Measurements from ENCODE around the gene GTF2B. TPM values are rescaled to one million over a fixed set of nuclear protein-coding genes. Genes with fewer than 3 reads are reported as not detected.
"Not testable (repeated sequence)": the region's sequence is repeated elsewhere in the genome, so short reads cannot be mapped to it uniquely, and the experiment has no call there.

GTF2B gene
- total and polyA plus RNA-seq, 2 donors from 2014 or later: 24.3 to 33.0 TPM

DNA sequence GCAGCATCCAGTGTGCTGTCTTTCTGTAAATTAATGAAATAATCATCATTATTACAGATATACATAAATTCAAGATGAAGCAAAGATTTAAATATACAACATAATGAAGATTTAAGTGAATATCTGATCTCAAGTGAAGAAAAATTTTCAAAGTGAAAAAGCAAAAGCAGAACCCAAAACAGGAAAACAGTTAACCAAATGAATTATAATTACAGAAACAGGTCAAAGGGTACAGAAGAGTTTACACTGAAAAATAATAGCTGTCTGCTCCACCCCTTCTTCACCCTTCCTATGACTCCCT is 44.8 kb upstream of the GTF2B start:
- DNase-seq (no peak), FAIRE-seq (no peak)
- peaks cover 10 to 30% (median 15%) of the 10 kb centered on the region in 3 donors for H3K36me3 ChIP-seq (ENCODE audit: control insufficient read depth in 2 of 3, insufficient read depth in 3 of 3, low read length in 3 of 3)

DNA sequence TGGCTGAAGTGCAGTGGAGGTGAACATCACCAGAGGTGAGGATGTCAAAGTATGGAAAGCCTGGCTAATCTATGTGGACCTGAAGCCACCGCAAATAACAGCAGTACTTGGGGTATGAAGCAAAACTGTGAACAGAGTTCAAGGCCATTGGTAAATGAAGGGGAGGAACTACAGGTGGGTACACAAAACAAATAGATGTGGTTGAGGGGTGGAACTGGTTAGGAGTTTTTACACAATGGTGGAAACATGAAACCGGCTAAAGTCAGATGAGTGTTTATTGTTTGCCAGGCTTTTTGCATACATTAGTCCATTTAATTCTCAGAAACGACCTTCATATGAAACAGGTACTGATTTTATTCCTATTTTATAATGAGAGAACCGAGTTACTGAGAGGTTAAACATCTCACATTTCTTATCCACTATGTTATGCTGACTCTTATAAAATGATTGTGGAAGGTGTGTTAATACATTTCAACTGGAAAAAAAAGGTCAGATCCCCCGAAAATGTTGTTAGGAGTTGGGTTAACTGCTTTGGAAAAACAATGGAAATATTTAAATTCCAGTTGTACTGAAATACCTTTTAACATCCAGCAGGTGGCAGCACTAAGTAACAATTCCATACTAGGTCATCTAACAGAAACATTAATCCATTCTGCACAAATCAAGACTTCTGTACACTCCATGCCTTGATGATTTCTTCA is 44.3 kb upstream of the GTF2B start:
- H3K36me3 ChIP-seq (ENCODE audit: control insufficient read depth in 2 of 3, insufficient read depth in 3 of 3, low read length in 3 of 3): peaks cover 10 to 30% (median 14%) of the 10 kb centered on the region in 3 donors

More for the DNA sequence above, 44.8 kb upstream of the GTF2B start:
- no peaks in the 10 kb centered on the region for H3K9me3 ChIP-seq (ENCODE audit: control insufficient read depth in 2 of 3, insufficient read depth in 1 of 3, low read length in 3 of 3)
- no peaks in the 10 kb centered on the region for H3K4me1 ChIP-seq (ENCODE audit: control insufficient read depth in 2 of 3, insufficient read depth in 2 of 3, low read depth in 1 of 3, low read length in 3 of 3)
- H3K9ac ChIP-seq (ENCODE audit: low read length in 3 of 3): no peak overlapping the region
- intact Hi-C loops (cut with DNase I): no loop called here
- H3K4me3 ChIP-seq (ENCODE audit: low read length in 3 of 3): no peak overlapping the region
- TF ChIP-seq, protein P1, sequence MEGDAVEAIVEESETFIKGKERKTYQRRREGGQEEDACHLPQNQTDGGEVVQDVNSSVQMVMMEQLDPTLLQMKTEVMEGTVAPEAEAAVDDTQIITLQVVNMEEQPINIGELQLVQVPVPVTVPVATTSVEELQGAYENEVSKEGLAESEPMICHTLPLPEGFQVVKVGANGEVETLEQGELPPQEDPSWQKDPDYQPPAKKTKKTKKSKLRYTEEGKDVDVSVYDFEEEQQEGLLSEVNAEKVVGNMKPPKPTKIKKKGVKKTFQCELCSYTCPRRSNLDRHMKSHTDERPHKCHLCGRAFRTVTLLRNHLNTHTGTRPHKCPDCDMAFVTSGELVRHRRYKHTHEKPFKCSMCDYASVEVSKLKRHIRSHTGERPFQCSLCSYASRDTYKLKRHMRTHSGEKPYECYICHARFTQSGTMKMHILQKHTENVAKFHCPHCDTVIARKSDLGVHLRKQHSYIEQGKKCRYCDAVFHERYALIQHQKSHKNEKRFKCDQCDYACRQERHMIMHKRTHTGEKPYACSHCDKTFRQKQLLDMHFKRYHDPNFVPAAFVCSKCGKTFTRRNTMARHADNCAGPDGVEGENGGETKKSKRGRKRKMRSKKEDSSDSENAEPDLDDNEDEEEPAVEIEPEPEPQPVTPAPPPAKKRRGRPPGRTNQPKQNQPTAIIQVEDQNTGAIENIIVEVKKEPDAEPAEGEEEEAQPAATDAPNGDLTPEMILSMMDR (IDR thresholded peaks at IDR 0.05; ENCODE audit: borderline replicate concordance, extremely low read depth, insufficient read depth): no peak
- no peaks in the 10 kb centered on the region for H3K27me3 ChIP-seq (ENCODE audit: control insufficient read depth, insufficient read depth, low read length)
- H3K27ac ChIP-seq (ENCODE audit: low read depth in 2 of 2, low read length in 2 of 2): no peak overlapping the region

DNA sequence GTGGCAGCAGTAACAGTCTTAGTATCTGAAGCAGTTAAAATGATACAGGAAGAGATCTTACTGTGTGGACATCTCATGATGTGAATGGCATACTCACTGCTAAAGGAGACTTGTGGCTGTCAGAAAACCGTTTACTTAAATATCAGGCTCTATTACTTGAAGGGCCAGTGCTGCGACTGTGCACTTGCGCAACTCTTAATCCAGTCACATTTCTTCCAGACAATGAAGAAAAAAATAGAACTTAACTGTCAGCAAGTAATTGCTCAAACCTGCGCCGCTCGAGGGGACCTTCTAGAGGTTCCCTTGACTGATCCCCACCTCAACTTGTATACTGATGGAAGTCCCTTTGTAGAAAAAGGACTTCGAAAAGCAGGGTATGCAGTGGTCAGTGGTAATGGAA is 38.8 kb upstream of the GTF2B start:
- H3K9me3 ChIP-seq (ENCODE audit: control insufficient read depth in 2 of 3, insufficient read depth in 1 of 3, low read length in 3 of 3); FAIRE-seq; H3K27me3 ChIP-seq (ENCODE audit: control insufficient read depth, insufficient read depth, low read length); H3K4me1 ChIP-seq (ENCODE audit: control insufficient read depth in 2 of 3, insufficient read depth in 2 of 3, low read depth in 1 of 3, low read length in 3 of 3); H3K27ac ChIP-seq (ENCODE audit: low read depth in 2 of 2, low read length in 2 of 2); H3K9ac ChIP-seq (ENCODE audit: low read length in 3 of 3); DNase-seq; intact Hi-C loops (cut with DNase I); H3K4me3 ChIP-seq (ENCODE audit: low read length in 3 of 3): not testable (repeated sequence)
- H3K36me3 ChIP-seq (ENCODE audit: control insufficient read depth in 2 of 3, insufficient read depth in 3 of 3, low read length in 3 of 3): peaks cover 4 to 12% (median 8%) of the 10 kb centered on the region in 3 donors

More for the DNA sequence above, 44.3 kb upstream of the GTF2B start:
- Histone ChIP-seq H3K27me3 (ENCODE audit: control insufficient read depth, insufficient read depth, low read length) (no peaks in the 10 kb centered on the region), H3K27ac (ENCODE audit: low read depth in 2 of 2, low read length in 2 of 2) (no peak overlapping the region), H3K4me3 (ENCODE audit: low read length in 3 of 3) (no peak overlapping the region), H3K9ac (ENCODE audit: low read length in 3 of 3) (no peak overlapping the region), H3K4me1 (ENCODE audit: control insufficient read depth in 2 of 3, insufficient read depth in 2 of 3, low read depth in 1 of 3, low read length in 3 of 3) (no peaks in the 10 kb centered on the region), H3K9me3 (ENCODE audit: control insufficient read depth in 2 of 3, insufficient read depth in 1 of 3, low read length in 3 of 3) (no peaks in the 10 kb centered on the region)
- TF ChIP-seq, protein P1 (IDR thresholded peaks at IDR 0.05; ENCODE audit: borderline replicate concordance, extremely low read depth, insufficient read depth): peak; percentile 49
- peak in 2 of 5 donors; percentile 22 to 45 for DNase-seq
- intact Hi-C loops (cut with DNase I): no loop called here
- FAIRE-seq: peak; percentile 83

DNA sequence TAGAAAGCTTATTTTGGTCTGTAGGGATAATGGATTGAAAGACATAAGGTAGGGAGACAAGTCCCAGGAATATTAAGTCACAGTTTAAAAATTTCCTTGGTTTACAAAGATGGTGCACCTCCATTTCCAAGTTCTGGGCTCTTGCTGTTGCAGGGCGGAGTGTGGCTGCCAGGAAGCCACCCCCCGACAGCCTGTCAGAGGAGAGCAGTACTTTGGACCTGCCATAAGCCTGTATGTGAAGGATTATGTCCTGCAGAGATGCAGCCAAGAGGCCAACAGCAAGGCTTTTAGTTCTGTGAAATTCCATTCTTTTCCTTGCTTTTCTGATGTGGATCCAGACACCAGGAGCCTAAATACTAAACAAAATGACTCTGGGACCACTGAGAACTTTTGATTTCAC is 31.9 kb upstream of the GTF2B start:
- H3K36me3 ChIP-seq (ENCODE audit: control insufficient read depth in 2 of 3, insufficient read depth in 3 of 3, low read length in 3 of 3): peaks cover 0 to 21% (median 2%) of the 10 kb centered on the region in 3 donors
- no peak overlapping the region for H3K9ac ChIP-seq (ENCODE audit: low read length in 3 of 3)
- FAIRE-seq (no peak), DNase-seq (no peak)
- TF ChIP-seq, protein P1 (IDR thresholded peaks at IDR 0.05; ENCODE audit: borderline replicate concordance, extremely low read depth, insufficient read depth): no peak
- intact Hi-C loops (cut with DNase I): no loop called here
- H3K27me3 ChIP-seq (ENCODE audit: control insufficient read depth, insufficient read depth, low read length): no peaks in the 10 kb centered on the region
- H3K4me3 ChIP-seq (ENCODE audit: low read length in 3 of 3): no peak overlapping the region
- no peaks in the 10 kb centered on the region for H3K4me1 ChIP-seq (ENCODE audit: control insufficient read depth in 2 of 3, insufficient read depth in 2 of 3, low read depth in 1 of 3, low read length in 3 of 3)
- peaks cover 0 to 5% (median 0%) of the 10 kb centered on the region in 3 donors for H3K9me3 ChIP-seq (ENCODE audit: control insufficient read depth in 2 of 3, insufficient read depth in 1 of 3, low read length in 3 of 3)
- H3K27ac ChIP-seq (ENCODE audit: low read depth in 2 of 2, low read length in 2 of 2): no peak overlapping the region

Measured in kidney (tissue), 14 donors.